ENCODE data around the gene KSR2.
"Not testable (repeated sequence)": the region's sequence is repeated elsewhere in the genome, so short reads cannot be mapped to it uniquely, and the experiment has no call there.

Gene KSR2

GRCh38 chr12:117968826-117969659 lies at the start of gene KSR2:
KSR2 (minus strand) TSS chr12:117968990; CDS start chr12:117968255, 735 bp downstream.
- DNase-seq = peak; percentile 44

DNA sequence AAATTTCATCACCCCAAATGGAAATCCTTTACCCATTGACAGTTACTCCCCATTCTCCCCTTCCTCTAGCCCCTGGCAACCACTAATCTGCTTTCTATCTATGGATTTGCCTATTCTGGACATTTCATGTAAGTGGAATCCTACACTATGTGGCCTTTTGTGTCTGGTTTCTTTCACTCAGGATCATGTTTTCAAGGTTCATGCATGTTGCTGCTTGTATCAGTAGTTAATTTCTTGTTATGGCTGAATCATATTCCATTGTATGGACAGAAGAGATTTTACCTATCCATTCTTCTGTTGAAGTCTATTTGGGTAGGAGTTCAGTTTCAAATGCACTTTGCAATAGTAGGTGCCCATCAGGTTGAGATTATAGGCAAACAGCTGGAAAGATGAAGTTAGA lies 49.1 kb upstream of the KSR2 start:
- no peak for DNase-seq

GRCh38 chr12:118016424-118017264 lies 47.9 kb upstream of the KSR2 start, which contains the start of gene RFC5:
RFC5 (plus strand) TSS chr12:118016703; CDS start chr12:118016828, 125 bp downstream.
- DNase-seq = peak; percentile 97

- DNase-seq = no peak
Observed at GRCh38 chr12:118015944-118016343, 47.2 kb upstream of the KSR2 start.

- DNase-seq = no peak
Observed at GRCh38 chr12:118015306-118015705, 46.5 kb upstream of the KSR2 start.

GRCh38 chr12:118013283-118013682 lies 44.5 kb upstream of the KSR2 start:
- no peak for DNase-seq

DNA sequence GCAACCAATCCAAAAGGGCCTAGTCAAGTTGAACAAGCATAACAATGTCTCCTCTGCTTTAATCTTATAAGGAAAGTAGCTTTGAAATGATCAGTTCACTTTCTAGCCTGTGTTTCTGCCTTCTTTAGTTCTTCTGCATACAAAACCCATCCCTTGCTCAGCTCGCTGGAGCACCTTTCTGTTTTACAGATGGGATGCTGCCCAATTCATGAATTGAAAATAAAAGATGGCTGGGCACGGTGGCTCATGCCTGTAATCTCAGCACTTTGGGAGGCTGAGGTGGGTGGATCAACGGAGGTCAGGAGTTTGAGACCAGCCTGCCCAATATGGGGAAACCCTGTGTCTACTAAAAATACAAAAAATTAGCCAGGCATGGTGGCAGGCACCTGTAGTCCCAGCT lies 43.2 kb upstream of the KSR2 start:
- DNase-seq = no peak

DNA sequence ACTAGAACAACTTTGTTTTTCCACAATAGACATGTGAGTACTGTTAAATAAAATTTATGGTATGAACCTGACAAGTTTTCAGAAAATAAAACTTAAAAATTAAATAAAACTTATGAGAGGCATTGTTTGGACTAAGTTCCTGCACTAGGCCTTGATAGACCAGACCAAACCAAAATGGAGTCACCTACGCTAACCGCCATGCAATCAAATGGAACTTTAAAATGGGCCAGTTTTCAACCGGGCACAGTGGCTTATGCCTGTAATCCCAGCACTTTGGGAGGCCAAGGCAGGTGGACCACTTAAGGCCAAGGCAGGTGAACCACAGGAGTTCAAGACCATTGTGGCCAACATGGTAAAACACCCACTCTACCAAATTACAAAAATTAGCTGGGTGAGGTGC lies 42.6 kb upstream of the KSR2 start:
- no peak for DNase-seq

DNA sequence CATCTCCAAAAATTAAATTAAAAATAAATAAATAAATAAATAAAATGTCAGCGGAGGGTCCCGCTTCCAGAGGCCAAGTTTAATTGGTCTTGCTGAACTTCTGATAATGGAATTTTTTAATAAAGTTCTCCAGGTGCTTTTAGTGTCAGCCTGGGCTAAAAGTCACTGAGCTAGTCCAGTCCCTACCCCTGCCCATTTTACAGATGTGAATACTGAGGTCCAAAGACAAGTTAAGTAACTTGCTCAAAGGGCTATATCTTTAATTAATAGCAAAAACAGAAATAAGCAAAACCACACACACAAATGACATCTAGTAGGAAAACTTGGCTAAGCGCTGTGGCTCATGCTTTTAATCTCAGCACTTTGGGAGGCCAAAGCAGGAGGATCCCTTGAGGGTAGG lies 42.1 kb upstream of the KSR2 start:
- DNase-seq = no peak

DNA sequence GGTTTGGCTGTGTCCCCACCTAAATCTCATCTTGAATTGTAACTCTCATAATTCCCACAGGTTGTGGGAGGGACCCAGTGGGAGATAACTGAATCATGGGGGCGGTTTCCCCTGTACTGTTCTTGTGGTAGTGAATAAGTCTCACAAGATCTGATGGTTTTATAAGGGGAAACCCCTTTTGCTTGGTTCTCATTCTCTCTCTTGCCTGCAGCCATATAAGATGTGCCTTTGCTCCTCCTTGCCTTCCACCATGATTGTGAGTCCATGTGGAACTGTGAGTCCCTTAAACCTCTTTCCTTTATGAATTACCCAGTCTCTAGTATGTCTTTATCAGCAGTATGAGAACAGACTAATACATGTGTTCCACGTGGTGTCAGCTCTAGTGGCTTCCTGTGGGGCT lies 31.0 kb upstream of the KSR2 start:
- DNase-seq = not testable (repeated sequence)

DNA sequence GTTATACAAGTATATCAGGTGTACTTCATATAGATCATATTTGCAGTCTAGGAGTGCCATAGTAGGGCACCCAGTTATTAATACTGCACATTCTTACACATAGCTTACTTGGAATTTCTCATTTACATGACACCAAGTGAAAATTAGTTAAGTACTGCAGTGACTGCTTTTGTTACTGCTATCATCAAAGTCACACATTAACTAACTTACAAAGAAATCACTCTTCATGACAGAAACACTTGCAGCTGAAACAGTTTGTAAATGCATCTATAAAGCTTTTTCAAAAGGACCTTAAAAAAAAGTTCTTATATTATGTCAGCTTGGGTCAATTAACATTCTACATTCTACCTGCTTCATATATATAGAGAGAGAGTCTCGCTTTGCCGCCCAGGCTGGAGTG lies 29.9 kb upstream of the KSR2 start:
- DNase-seq = no peak

- no peak for DNase-seq
Observed at GRCh38 chr12:117994551-117995438, 26.0 kb upstream of the KSR2 start.

DNA sequence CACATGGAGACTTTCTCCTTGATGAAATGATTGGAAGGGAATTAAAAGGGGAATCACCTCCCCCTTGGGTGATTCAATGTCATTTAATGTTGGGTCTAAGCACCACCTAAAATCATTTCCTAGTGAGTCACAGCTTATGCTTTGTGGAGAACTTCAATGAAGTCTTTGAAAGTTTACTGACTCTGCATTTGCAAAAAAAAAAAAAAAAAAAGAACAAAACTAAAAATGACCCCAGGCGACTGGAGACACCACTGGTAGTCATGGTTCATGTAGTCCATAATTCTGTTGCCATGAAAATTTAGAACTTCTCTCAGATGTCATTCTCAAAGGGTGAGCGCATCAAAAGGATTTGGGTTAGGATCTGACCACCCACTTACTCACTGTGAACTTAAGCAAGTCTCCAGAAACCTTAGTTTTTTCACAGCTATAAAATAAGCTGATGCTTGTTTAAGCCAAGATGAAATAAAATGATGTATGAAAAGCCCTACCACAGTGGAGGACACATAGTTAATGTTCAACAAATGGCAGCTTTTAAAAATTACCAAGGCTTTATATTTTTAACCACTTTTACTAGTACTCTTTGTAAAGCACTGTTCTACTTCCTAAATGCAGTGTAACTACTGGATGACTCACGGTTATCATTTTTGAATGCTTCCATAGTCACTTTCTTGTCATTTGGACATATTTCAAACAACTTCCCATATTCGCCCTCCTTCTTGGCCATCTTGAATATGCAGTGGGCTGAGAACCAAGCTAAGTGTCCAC lies 18.1 kb upstream of the KSR2 start:
- DNase-seq = no peak

GRCh38 chr12:117985182-117985581 lies 16.4 kb upstream of the KSR2 start:
- DNase-seq = no peak

- DNase-seq = no peak
Observed at GRCh38 chr12:117981267-117981666, 12.5 kb upstream of the KSR2 start.

DNA sequence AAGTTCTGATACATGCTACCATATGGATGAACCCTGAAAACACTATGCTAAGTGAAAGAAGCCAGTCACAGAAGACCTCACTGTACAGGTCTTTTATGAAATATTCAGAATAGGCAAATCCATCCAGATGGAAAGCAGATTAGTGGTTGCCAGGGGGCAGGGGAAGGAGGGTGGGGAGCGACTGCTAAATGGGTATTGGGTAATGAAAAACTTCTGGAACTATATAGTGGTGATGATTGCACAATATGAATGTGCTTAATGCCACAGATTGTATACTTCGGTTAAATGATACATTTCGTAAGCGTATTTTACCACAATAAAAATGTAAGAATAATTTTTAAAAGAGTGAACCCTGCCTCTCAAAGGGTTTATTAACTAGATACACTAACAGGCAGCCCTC lies 11.8 kb upstream of the KSR2 start:
- DNase-seq = no peak

DNA sequence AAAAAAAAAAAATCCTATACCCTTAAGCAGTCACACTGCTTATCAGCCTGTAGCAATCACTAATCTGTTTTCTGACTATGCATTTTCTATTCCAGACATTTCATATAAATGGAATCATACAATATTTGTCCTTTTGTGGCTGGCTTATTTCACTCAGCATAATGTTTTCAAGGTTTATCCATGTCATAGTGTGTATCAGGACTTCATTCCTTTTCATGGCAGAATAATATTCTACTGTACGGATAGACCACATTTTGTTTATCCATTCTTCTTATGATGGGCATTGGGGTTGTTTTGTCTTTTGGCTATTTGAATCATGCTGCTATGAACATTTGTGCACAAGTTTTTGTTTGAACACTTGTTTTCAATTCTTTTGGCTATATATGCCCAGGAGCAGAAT lies 8.6 kb upstream of the KSR2 start:
- no peak for DNase-seq

DNA sequence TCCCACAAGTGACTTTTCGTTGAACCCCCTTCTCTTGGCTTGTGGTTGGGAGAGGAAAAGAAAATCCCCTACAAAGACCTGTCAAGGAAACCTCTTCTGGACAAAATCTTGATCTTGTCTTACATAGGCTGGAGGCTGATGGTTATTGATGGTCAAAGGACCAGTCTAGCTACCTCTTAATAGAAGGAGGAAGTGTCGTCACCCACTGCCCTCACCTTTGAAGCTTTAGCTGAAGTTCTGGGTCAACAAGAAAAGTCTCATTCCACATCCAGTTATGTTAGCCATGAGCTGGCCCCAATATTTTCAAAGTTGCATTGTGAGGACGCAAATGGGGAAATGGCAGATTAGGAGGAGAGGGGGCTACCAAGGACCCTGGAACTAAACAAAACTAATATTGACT lies 6.2 kb upstream of the KSR2 start:
- DNase-seq = no peak

DNA sequence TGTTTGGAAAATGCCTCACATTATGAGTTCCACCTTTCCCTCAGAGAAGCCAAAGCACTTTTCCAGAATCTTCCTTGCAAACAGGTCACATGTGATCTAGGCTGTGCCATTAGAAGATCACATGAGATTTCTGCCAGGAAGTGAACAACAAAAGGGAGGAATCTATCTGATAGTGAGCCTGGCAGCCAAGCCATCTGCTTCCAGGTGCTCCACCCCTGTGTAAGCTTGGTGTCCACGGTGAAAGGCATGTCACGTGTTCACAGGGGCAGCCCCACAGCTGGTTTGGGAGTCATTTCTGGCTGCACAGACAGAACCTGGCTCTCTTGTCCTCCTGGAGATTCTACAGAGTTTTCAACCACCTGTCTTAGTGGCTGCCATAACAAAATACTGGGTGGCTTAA lies 3.5 kb upstream of the KSR2 start:
- DNase-seq = no peak

DNA sequence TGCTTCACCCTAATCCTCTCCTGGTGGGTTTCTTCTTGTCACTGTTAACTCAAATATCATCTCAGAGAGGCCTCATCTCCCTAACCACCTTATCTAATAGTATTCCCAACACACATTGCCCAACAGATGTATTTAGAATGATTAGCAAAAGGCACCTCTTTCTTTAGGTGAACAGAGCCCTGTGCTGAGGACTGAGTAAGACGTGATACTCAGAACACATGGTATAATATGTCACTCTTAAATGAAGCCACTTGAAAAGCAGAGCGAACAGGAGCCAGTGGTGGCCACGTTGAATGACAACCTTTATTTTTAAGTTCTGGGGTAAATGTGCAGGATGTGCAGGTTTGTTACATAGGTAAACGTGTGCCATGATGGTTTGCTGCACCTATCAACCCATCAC lies 1.5 kb upstream of the KSR2 start:
- DNase-seq = no peak

GRCh38 chr12:117968151-117968789 lies 520 bp downstream of the KSR2 start:
- DNase-seq = no peak

- DNase-seq = no peak
Observed at GRCh38 chr12:117967512-117967911, 1.3 kb downstream of the KSR2 start.
